A673 (cell line): Measurements from ENCODE around the gene HACE1.

Experiments
- EZH2 ChIP-seq: fragments of 200-600 bp; sonication (generic); IDR thresholded peaks from 2 replicates; pipeline ENCODE4 v1.6.1; 2017; ENCODE audit warnings: borderline replicate concordance, low read depth, mild to moderate bottlenecking, mixed read lengths, antibody characterized with exemption, low read length; ENCODE audit not compliant: poor library complexity, severe bottlenecking
- TF ChIP-seq, protein P1 (sequence below): fragments of 300-800, 200-600 bp; sonication (generic); conservative IDR thresholded peaks from 2 replicates; pipeline ENCODE4 v1.5.1; 2017; ENCODE audit warnings: low read depth, mild to moderate bottlenecking, antibody characterized with exemption, low read length, moderate library complexity, mixed read lengths

DNA sequence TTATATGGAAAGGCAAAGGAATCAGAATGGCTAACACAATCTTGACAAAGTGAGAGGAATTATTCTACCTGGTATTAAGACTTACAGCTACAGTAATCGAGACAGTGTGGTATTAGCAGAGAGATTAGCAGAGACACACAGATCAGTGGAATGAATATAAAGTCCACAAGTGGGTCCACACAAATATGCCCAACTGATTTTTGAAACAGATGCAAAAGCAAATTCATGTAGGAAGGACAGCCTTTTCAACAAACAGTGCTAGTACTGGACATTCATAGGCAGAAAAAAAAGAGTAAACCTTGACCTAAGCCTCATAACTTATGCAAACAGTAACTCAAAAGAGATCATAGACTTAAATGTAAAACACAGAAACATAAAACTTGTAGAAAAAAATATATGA is 22.6 kb downstream of the HACE1 start:
- TF ChIP-seq, protein P1, sequence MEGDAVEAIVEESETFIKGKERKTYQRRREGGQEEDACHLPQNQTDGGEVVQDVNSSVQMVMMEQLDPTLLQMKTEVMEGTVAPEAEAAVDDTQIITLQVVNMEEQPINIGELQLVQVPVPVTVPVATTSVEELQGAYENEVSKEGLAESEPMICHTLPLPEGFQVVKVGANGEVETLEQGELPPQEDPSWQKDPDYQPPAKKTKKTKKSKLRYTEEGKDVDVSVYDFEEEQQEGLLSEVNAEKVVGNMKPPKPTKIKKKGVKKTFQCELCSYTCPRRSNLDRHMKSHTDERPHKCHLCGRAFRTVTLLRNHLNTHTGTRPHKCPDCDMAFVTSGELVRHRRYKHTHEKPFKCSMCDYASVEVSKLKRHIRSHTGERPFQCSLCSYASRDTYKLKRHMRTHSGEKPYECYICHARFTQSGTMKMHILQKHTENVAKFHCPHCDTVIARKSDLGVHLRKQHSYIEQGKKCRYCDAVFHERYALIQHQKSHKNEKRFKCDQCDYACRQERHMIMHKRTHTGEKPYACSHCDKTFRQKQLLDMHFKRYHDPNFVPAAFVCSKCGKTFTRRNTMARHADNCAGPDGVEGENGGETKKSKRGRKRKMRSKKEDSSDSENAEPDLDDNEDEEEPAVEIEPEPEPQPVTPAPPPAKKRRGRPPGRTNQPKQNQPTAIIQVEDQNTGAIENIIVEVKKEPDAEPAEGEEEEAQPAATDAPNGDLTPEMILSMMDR: no peak
- no peak for TF ChIP-seq EZH2
